ENCODE results near the gene GPR139.

GPR139 gene

DNA sequence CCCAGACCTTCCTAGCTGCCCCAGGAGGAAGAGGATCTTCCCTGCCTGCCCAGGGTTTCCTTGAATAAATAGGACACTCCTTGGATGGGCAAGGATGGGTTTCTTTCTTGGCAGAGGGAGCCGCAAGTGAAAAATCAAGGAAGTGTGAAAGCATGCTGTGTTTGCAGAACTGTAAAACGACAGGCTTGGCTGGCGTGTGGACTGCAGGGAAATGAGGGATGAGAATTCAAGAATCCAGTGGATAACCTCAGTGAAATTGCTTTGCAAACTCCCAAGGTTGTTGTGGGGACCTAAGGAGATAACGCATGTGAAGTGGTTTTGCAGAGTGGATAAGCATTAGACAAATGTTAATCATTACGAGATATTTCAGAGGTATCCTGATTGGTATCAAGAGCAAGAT is 20.4 kb downstream of the GPR139 start:
- DNase-seq (ENCODE audit: low spot score) = no peak

DNA sequence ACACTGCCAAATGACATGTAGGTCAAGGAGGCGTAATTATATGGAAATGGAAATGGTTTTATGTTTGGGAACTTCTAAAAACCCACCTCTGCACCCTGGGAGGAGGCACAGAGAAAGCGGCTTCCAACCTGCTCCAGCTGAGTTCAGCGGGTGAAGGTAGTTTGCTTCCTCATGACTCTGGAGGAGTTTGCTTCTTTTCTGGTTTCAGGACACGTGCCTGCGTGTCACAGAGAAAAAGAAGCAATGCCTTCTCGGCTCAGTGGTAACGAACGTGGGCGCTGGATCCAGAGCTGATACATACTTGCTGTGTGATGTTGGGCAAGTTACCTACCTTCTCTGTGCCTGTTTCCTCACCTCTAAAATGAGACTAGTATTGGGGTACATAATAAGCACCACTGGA is 22.1 kb downstream of the GPR139 start:
- DNase-seq (ENCODE audit: low spot score) = no peak

DNA sequence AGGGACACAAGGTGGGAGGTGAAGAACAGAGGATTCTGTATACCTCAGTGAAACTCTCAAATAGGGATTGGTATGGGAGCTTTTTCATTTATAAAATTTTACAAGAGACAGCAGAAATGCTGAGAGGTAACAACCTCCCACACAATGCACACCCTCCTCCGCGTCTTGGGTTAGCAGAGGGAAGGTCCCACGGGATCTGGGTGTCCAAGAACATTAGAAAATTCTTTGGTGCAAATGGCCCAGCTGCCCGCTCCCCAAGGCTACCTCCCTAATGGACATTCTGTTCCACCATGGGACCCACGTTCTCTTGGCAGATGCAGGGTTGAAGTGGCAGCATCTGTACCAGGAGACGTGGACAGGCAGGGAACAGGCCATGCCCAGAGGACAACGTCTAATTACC is 22.5 kb downstream of the GPR139 start:
- DNase-seq (ENCODE audit: low spot score) = no peak

DNA sequence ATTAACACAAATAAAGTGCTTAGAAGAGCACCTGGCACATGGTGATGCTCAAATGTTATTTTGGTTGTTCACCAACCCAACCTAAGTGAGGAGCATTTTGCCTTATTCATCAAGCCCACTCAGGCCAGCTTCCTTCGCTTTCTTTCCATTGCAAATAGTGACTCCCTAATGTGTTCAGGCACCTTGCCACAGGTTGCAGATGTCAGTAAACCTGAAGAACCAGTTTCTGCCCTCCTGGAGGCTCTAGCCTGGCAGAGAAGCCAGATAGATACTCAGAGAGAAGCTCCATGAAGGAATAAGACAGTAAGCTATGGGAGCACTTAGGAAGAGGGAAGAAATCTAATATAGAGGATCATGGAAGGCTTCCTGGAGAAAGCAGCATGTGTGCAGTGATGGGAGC is 23.9 kb downstream of the GPR139 start:
- no peak for DNase-seq (ENCODE audit: low spot score)

DNA sequence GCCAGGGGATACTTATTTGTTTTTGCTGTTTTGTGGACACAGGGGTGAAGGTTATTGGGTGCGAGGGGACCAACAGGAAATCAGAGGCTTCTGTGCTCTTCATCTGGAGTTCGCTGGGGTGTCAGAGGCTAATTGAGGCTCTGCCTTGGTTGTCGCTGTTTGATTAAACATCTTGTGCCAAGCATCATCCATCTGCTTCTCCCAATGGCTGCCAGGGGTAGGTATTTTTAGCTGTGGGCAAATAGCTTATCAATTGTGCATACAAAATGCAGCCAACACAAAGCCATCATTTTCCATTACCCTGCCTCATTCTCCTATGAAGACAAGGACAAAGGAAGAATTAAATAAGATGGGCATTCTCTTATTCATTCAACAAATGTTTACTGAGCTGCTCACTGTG is 27.8 kb downstream of the GPR139 start:
- no peak for DNase-seq (ENCODE audit: low spot score)

DNA sequence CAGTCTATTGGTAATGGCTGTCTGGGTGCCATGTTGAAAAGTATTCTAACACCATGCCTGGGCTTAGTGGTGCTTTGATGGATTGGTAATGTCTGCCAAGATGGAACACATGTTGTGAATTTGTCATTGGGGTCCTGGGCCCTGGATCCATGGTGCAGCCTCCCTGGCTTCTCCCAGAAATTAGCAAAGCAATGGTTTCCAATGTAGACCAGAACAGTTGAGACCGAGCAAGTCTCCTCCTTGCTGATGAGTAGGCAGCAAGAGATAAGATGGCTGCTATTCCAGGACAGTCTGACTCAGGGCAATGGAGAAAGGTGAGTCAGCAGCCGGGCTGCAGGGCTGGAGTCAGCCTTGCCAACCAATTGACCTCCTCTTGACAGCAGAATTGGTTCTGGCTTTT is 30.8 kb downstream of the GPR139 start:
- peak; percentile 79 for DNase-seq (ENCODE audit: low spot score)

DNA sequence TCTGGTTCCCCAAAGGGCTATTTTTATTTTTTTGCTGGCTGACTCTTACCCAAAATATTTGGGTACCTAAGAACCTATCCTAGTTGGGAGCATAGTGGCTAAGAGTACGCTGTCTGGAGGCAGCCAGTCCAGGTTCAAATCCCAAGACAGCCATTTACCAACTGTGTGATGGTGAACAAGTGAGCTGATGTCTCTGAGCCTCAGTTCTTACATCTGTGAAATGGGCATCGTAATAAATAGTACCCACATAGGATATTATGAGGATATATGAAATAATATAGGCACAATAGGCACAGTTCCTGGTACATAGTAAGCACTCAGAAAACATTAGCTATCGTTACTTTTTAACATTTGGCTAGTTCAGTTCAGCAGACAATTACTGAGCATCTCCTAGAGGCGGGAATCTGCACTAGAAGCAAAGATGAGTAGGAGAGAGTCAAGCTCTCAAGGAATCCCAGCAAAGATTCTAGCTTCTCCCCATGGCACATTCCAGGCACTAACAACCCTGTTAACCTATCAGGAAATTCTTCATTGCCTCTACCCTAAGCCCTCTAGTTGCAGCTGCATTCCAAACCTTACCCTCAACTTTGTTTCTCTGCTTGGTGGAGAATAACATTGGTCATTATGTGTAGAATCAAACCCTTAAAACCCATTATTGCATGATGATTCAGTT is 31.6 kb downstream of the GPR139 start:
- no peak for DNase-seq (ENCODE audit: low spot score)

DNA sequence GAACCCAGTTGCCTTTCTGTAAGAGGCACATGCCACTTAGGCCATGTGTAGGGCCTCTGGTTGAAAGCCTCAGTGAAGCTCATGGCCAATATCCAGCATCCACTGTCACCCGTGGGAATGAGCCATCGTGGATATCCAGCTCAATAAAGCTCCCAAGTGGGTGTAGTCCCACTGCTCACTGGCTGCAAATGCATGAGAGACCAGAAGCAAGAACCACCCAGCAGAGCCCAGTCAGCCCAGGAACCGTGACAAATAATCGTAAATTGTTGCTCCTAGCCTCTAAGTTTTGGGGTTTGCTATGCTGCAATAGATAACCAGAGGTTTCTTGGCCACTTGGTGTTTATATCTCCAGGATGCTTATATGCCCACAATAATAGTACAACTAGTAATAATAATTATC is 33.7 kb downstream of the GPR139 start:
- no peak for DNase-seq (ENCODE audit: low spot score)

DNA sequence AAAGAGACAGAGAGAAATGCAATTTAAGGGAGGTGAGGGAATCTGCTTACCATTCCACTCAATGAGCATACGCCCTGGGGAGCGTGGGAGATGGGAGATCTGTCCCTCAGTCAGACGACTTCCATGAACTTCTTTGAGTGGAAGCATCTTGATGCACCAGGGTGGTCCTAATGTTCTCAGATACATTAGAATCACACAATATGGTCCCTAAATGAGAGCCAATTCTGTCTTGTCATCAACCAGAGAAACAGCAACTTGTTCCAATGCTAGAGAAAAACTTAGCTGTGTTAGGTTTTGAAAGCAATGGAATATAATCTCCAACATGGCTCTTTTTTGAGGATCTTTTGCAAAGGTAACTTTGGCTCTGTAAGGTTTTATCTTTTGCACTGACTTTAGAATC is 44.1 kb downstream of the GPR139 start:
- no peak for DNase-seq (ENCODE audit: low spot score)

DNA sequence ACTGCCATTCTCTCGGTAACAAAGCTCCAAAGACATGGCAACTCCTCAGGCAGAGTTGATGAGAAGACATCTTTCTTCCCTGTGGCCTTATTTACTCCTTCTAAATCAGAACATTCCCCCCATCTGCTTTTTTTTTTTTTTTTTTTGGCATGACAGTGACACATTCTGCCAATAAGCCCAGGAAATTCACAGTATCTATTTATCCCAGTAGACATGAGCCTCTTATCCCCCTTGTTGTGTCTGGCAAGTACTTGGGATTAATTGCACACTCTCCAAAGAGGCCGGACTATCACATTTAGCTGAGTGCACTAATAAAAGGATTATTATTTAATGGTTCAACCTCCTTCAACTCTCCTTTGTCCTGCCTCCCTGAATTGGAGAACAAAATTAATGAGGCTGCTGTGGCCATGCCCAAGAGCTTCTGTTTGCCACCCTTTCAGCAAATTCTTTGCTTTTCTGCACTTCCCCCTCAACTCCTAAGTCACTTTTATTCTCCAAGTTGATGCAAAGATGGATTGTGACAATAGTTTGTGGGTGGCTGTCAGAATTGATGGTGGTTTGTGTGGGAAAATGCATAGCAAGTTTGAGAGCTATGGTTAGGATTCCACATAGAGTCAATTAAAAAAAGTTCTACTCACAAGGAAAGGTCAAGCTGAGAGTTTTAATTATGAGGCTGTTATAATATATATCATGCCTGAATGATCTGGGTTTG is 47.2 kb downstream of the GPR139 start:
- no peak for DNase-seq (ENCODE audit: low spot score)

DNA sequence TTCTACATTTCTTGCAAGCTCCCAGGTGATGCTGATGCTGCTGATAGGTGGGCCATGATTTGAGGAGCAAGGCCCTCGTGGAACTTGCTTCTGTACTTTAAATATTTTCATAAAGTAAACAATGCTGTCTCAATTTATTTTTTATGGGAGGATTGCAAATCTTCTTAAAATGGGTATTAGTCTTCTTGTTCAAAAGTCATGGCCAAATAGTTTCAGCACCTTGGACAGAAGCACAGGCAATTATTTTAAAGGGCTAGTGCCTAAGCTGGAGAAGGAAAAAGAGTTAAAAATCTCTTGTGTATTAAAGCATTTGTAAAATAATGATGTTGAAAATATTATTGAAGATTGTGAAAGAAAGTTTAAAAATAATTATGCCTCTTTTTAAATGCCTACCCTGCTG is 50.5 kb downstream of the GPR139 start:
- DNase-seq (ENCODE audit: low spot score) = peak; percentile 49

DNA sequence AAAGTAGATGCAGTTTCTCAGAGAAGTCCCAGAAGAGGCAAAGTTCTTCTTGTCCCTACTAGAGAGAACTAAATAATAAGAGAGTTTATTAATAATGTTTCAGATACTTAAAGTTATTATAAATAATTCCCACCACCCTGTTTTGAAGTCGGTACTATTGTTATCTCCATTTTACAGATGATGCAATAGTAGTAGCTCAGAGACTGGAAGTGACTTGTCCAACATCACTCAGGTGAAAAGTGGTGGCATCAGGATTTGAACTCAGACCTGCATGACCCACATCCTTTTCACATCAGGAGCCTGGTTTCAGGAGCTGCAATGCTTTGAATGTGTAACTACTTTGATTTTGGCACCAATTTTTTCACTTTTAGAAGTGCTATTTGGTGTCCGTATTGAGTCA is 52.7 kb downstream of the GPR139 start:
- DNase-seq (ENCODE audit: low spot score) = no peak

DNA sequence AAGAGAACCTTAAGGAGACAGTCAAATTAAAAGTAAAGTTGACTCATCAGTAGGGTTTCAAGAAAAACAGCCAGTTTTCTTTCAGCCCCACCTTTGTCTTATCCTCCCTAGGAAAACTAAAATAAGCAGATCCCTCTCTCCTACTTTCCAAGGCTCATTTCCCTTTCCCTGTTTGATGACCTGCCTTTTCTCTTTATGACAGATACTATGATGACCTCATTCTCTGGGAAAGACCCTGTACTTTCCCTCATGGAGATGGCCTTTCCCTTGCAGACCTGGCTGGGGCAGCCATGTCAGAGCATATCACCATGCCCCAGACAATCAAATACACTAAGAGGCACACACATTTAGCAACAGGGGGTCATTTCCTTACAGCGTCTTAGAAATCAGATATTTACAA is 53.6 kb downstream of the GPR139 start:
- no peak for DNase-seq (ENCODE audit: low spot score)

DNA sequence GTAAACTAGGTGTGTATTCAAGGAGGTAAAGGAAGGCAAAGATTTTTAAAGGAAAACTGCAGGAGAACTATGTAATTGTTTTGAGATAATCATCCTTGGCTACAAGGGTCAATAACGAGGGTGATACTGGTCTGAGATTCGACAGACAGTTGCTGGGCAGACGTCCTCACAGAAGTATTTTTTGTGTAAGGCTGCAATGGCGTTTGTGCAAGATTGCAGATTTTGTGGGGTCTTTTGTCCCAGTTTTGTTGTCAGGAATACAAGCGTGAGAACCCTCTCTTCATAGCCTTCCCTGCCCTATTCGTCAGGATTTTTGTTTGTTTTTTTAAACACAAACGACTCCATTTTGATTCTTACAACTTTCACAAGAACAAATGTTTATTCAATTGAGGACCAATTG is 57.5 kb downstream of the GPR139 start:
- no peak for DNase-seq (ENCODE audit: low spot score)

DNA sequence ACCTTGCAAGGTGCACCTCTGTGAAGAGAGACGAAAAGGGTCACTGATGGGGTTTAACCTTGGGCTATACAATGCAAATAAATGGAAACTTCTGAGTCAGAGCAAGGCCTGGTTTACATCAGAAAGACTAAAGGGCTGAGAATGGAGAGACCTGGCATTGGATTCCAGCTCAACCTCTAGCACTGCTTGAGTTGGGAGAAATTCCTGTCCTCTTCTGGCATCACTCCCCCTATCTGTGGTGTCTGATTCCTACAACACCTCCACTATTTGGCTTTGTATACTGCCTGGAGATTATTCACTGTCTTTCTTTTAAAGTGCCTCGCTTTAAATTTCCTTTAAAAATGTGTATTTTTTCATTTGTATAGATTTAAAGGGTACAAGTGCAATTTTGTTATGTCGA is 68.8 kb downstream of the GPR139 start:
- DNase-seq (ENCODE audit: low spot score) = peak; percentile 3

DNA sequence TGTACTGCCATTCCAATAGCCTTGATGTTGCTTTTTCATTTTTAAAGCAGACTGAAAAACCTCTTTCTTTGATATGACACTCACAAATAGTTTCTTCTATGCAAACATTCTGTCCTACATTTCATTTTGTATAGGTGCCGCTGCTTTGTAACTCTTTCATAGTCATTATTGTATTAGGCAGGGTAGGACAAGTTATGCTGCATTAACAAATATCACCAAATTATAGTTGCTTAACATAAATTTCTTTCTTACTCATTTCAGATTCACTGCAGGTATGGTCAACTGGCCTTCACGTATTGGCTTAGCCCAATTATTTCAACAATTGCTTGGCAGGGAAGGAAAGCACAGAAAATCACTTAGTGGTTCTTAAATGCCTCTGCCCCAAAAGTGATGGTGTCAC is 70.8 kb downstream of the GPR139 start:
- no peak for DNase-seq (ENCODE audit: low spot score)

DNA sequence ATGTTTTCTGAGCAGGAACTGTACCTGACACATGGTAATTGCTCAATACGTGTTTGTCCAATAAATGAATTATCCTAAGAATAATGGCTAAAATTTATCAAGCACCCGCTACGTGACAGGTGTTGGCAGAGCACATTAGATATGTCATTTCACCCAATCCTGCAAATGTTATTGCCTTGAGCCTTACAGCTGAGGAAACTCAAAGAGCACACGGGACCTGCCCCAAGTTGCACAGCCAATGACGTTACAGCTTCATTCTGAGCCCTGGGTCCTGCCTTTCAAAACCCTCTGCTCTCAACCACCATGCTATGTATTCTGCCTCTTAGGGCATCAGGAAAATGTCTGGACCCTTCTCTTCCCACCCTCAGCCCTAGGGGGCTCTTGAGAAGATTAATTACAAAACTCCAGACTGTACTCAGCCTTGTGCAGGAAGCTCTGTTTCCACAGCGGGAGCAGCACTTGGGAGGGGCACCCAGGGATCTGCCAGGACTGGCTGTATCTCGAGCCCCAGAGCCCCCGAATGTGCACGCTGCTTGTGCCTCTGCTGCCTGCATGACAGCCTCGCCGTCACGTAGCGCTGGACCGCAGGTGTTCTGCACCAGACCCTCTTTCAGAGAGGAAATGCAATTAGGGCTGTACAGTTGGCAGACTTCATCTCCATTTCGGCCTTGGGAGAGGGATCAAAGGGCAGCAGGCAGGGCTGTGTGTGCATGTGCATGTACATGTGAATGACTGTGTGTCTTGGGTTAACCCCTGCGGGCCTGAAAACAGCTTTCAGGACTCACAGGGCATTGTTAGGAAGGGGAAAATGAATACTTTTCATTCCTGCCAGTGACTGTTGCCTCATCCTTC is 71.6 kb downstream of the GPR139 start:
- no peak for DNase-seq (ENCODE audit: low spot score)

DNA sequence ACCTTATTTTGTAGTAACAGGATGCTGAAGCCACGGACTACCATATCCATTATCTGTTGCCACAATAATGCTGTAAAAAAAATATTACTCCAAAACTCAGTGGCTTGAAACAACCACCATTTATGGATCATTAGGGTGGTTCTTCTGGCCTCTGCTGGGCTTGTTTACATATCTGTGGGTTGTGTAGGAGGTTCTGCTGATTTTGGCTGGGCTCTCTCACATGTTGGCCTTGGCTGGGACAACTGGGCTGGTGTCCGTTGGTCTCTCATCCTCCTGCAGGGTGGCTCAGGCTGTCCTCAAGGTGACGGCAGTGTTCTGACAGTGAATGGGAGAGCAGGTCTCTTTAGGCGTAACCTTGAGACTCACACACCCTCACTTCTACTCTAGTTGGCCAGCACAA is 76.0 kb downstream of the GPR139 start:
- no peak for DNase-seq (ENCODE audit: low spot score)

DNA sequence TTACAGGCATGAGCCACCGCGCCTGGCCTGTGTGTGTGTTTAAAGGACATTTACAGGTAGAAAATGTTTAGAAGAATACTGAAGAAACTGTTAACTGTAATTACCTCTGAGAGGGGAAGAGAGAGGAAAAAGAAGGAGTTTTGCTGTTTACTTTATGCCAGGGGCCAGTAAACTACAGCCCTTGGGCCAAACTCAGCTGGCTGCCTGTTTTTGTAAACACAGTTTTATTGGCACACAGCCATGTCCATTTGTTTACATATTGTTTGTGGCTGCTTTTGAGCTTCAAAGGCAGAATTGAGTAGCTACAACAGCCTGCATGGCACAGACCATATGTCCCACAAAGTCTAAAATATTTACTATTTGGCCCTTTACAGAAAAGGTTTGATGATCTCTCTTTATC is 76.4 kb downstream of the GPR139 start:
- no peak for DNase-seq (ENCODE audit: low spot score)

DNA sequence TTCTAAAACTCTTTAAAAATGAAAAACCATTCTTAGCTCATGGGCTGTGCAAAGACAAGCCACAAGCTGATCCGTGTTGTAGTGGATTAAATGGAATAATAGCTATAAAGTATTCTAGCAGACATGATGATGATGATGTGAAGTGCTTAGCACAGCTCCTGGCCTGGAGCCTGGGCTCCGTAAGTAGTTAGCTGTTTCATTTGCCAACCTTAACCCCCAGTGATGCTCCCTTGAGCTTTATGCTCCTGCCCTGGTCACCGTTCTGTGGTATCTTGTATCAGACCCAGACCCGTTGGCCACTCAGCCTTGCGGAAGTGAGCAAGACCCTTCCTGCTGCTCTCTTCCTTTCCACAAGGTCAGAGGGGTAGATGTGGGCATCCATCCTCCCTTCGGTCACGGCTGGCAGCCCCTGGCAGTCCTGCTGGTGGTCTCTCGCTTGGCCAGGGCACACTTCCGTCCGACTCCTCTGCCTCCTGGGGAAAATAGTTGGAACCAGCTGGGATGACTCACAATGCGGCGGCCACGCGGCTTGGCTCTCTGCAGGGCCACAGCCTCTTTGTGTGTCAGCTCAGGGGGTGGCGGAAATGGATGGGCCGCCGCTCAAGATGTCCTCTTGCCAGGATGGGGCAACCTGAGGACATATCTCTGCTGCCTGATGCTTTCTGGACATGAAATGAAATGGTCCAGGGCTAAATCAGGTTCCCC is 79.1 kb downstream of the GPR139 start:
- peak; percentile 21 for DNase-seq (ENCODE audit: low spot score)

DNA sequence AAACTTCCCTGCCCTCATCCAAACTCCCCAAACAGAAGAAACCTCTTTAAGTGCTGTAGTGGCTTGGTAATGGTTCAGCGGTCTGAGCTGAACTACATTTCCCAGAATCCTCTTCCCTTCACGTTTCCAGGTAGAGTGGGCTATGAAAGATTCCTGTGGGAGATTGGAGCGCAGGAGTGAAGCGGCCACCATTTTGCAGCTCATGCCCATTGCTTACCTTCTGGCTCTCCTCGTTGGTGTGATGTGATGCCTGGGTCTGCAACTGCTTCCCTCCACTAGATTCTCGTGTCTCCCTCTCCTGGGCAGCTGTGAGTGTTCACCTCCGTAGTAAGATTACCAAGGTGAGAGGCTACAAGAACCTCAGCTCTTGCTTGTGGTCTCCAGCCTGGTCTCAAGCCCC is 82.1 kb downstream of the GPR139 start:
- no peak for DNase-seq (ENCODE audit: low spot score)

DNA sequence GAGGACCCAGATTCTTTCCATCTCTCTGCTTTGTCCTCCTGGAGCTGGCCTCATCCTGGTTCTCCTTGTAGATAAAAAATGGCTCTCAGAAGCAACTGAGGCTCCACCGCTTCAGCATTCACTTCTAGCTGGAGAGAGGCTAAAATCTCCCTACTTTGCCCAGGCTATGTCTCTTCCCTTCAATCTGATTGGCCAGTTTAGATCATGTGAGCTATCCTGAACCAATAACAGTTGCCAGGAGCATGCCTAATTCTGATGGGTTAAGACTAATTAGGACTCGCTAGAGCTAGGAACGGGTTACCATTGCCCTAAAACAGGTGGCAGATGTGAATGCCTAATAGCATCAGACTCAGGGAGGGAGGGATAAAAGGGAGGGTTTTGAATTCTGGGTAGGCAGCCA is 89.6 kb downstream of the GPR139 start:
- no peak for DNase-seq (ENCODE audit: low spot score)

Data from RKO (cell line).